ENCODE measurements around the gene SCRN1. TPM values are rescaled to one million over a fixed set of nuclear protein-coding genes. Genes with fewer than 3 reads are reported as not detected.

The SCRN1 gene
- total RNA-seq, 1 donor from 2014 or later, result 3.1 TPM

DNA sequence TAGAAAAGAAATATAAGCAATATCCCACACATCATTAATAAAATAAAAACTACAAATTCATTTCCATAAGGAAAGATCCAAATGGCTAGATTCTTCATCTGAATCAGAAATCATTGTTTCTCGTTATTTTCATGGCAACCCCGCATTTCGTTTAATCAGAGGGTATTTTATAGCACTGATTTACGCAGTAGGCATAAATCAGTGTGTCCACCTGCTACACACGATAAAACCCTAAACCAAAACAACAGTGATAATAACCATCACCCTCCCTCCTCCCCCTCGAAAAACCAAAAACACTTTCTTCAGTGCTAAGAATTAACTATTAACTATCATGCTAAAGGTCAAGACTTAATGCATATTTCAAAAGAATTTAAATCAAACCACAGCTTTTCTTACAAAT lies 20.4 kb upstream of the SCRN1 start:
- DNase-seq (ENCODE audit: low spot score) (no peak), ATAC-seq (no peak)

DNA sequence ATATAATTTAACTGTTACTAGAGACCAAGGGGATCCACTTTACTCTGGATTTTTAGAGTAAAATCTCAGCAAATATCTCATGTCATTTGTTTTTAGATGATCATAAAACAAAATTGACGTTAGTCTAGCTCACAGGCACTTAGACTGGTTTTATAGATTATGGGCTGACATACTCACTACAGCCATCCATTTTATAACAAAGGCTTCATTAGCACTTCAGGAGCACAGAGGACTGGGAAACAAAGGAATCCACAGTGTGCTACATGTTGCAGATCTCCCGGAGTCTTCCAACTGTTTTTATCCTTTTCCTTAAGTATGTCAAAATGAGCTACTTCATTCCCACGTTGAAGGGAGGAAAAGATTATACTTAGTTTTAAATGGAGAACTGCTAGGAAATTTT lies 15.9 kb upstream of the SCRN1 start:
- DNase-seq (ENCODE audit: low spot score) (no peak), ATAC-seq (no peak)

DNA sequence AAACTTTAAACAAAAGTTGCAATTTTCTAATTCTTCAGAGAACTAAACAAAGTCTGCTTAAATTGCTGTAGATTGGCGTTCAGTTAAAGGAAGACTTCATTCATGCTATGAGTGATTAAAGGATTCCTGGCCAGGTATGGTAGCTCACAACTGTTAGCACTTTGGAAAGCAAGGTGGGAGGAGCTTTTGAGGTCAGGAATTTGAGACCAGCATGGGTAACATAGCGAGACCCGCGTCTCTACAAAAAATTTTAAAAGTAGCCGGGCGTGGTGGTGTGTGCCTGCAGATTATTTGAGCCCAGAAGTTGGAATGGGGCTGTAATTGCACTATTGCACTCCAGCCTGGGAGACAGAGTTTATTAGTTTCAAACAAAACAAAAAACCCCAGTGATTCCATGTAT lies 13.5 kb upstream of the SCRN1 start:
- ATAC-seq (no peak), DNase-seq (ENCODE audit: low spot score) (no peak)

GRCh38 chr7:30001998-30002397 lies 12.4 kb upstream of the SCRN1 start:
- no peak for DNase-seq (ENCODE audit: low spot score)
- ATAC-seq, result no peak

GRCh38 chr7:29998489-29998888 lies 8.9 kb upstream of the SCRN1 start:
- no peak for ATAC-seq
- no peak for DNase-seq (ENCODE audit: low spot score)

DNA sequence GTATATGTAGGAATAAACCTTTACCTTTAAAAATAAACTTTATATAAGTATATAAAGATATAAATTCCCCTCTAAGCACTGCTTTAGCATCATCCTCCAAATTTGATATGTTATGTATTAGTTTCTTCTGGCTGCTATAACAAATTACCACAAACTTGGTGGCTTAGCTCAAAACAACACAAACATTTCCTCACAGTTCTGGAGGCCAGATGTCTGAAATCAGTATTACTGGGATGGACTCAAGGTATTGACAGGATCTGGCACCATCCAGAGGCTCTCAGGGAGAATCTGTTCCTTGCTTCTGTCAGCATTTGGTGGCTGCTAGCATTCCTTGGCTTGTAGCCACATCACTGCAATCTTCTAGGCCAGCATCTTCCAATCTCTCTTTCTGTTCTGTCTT lies 6.7 kb upstream of the SCRN1 start:
- DNase-seq (ENCODE audit: low spot score) (no peak), ATAC-seq (no peak)

GRCh38 chr7:29995652-29996051 lies 6.1 kb upstream of the SCRN1 start:
- no peak for ATAC-seq
- no peak for DNase-seq (ENCODE audit: low spot score)

DNA sequence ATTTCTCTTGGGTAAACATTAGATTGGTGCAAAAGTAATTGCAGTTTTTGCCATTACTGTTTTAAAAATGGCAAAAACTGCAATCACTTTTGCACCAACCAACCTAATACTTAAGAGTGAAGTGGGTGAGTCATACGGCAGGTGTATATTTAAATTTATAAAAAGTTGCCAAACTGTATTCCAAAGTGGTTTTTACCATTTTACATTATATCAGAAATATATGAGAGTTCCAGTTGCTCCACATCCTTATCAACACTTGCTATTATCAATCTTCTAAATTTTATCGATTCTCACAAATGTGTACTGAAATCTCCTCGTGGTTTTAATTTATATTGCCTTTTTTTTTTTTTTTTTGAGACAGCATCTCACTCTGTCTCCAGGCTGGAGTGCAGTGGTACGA lies 3.5 kb upstream of the SCRN1 start:
- DNase-seq (ENCODE audit: low spot score) (no peak), ATAC-seq (no peak)

DNA sequence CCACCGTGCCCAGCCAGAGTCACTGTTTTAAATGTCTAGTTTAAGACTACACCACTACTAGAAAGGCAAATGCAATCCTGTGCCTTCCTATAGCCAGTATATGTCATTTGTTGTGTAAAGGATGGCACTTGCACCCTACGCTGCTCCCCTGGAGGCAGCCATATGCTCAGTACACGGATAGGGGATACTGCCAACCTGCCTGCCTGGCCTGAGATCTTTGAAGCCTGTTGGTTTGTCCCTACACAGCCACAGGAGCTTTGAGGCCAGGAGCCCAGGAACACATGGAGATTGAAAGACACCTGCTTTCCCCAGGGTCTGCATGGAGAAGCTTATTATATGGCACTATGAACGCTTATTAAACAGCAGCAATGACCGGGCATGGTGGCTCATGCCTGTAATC lies 2.3 kb upstream of the SCRN1 start:
- no peak for ATAC-seq

DNA sequence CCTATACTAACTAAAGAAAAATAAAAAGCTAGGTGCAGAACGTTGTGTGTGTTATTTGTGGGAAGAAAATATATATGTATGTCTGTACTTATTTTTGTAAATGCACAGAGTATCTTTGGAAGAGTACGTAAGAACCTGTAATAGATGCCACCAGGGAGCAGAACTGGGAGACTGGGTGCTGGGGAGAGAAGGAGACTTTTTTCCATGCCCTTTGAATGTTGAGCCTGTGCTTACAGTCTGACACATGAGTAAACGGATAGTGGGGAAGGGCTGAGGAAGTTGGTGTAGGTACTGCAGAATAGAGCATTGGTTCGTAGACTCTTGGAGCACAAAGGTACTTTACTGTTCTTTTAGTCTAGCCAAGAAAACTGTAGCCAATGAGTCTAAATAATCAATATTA lies 1.3 kb upstream of the SCRN1 start:
- DNase-seq (ENCODE audit: low spot score), result no peak
- ATAC-seq, result no peak

More for the DNA sequence above, 2.3 kb upstream of the SCRN1 start:
- no peak for DNase-seq (ENCODE audit: low spot score)

DNA sequence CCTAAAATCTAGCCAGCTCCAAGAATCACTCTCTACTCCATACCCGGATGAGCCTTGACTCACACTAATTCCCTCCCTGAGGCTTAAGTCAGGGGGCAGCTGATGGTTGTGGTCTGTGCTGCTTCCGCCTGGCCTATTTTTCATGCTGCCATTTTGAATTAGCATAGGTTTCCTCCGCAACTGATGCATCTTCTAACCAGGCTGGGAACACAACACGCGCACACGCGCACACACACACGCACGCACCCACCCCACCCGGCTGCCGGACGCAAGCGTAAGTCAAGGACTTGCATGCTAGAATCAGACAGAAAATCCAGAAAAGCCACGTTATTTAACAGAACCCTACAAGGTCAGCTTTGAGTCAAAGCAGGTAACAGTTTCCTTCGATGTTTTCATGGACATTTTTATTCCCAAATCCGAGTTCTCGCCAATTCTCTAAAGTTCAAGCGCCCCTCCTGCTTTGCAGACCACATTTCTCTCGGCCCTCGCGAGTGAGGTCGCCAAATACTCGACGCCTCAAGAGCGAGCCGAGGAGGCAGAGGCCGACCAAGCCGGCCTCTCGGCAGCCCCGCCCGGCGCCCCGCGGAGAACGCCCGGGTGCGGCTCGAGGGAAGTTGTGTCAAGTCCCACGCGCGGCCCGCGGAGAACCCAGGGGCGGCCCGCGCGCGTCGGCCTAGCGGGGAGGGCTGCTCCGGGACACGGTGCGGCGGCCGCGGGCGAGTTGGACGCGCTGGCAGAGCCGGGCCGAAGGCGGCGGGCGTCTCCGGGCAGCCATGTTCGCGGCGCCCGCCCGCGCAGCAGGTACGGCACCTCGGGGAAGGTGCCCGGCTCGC lies 961 bp downstream of the SCRN1 start:
- DNase-seq (ENCODE audit: low spot score) (no peak), ATAC-seq (peak; percentile 75)

DNA sequence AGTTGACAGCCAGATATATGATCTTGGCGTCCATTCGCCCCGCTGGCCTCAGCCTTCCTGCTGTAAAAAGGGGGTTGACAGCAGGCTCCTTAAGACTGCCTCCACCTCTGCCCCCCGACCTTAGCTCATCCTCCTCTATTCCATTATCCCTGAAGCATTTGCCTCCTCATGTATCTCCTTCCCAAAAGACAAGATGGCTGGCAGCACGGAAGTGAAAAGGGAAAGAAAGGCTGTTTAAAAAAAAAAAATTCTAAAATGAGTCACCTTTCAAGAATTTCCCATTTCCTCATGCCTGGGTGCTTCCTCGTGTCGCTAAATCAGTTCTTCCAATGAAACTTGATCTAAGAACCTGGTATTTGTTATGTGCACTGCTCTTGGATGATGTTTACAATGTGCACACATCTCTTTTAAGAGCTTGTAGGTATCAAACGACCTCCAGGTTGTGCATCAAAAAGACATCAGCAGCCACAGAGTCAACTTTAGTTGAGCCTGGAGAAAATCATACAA lies 1.7 kb downstream of the SCRN1 start:
- ATAC-seq, result no peak

GRCh38 chr7:29987083-29987482 lies 2.5 kb downstream of the SCRN1 start:
- DNase-seq (ENCODE audit: low spot score), result no peak
- no peak for ATAC-seq

More for the DNA sequence above, 1.7 kb downstream of the SCRN1 start:
- DNase-seq (ENCODE audit: low spot score), result no peak

DNA sequence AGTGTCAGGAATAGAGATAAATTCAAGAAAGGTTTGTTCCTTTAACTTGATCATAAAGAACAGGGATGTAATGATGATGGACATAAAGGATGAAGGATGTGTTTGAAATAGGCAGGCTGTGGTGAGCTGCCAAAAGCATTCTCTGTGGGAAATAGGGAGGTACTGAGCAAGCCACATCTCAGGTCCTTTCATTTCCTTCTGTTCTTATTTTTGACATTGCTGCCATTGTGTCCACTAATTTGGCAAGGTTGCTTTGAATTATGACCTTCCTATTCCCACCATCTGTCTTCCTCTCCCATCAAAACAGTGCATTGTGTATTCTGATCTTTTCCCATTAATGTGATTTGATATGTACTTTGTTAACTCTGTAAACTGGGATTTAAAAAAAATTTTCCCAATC lies 9.4 kb downstream of the SCRN1 start:
- ATAC-seq (no peak), DNase-seq (ENCODE audit: low spot score) (no peak)

GRCh38 chr7:29977886-29978651 lies 11.5 kb downstream of the SCRN1 start:
- ATAC-seq (no peak), DNase-seq (ENCODE audit: low spot score) (no peak)

DNA sequence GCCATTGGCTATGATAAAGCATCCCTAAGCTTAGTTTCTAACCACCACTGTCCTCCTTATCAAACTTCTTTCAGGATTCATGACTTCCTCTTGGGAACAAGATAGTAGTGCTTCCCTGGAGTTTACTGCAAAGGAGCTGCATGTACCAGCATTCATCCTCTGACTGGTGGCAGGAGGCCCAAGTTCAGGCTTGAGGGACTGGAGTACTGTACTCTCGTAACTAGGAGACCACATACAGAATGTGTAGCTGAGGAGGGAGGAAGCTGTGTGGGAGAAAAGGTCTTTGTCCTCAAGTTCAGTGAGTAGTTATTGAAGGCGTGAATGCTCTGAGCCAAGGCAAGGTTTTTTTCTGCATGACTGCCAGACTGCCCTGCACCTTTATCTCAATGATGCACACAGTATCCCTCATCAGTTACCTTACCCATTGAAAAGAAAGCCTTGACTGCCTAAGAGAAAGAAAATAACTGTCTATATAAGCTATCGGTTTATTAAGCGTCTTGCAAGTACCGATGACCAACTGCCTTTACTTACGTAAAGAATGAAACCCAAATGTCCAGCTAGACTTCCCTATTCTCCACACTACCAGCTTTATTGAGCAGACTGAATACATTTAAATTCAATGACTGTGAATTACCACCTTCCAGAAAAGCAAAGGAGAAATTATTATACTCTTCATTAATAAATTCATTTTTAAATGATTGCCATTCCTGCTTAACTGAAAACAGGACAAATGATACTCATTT lies 12.8 kb downstream of the SCRN1 start:
- peak; percentile 51 for ATAC-seq
- no peak for DNase-seq (ENCODE audit: low spot score)

- no peak for ATAC-seq
- DNase-seq (ENCODE audit: low spot score), result no peak
These were observed 13.3 kb downstream of the SCRN1 start for GRCh38 chr7:29976266-29976665.

GRCh38 chr7:29975561-29975960 lies 14.0 kb downstream of the SCRN1 start:
- DNase-seq (ENCODE audit: low spot score), result no peak
- no peak for ATAC-seq

- ATAC-seq (no peak), DNase-seq (ENCODE audit: low spot score) (no peak)
These were observed 15.3 kb downstream of the SCRN1 start for GRCh38 chr7:29974286-29974685.

DNA sequence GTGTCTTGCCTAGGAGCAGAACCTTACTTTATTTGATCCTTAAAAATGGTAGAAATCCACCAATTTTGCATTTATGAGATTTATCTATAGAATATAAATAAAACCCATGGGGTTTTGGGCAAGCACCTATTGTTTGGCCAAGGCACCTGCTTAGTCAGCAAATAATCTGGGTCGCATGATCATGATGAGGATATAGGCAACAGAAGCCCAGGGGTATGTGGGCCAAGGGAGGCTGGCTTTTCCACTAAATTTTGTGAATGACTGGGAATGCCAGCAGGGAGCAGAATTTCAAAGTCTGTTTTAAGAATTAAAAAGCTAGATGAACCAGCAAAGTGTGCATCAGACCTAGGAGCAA lies 17.3 kb downstream of the SCRN1 start:
- DNase-seq (ENCODE audit: low spot score), result no peak
- no peak for ATAC-seq

DNA sequence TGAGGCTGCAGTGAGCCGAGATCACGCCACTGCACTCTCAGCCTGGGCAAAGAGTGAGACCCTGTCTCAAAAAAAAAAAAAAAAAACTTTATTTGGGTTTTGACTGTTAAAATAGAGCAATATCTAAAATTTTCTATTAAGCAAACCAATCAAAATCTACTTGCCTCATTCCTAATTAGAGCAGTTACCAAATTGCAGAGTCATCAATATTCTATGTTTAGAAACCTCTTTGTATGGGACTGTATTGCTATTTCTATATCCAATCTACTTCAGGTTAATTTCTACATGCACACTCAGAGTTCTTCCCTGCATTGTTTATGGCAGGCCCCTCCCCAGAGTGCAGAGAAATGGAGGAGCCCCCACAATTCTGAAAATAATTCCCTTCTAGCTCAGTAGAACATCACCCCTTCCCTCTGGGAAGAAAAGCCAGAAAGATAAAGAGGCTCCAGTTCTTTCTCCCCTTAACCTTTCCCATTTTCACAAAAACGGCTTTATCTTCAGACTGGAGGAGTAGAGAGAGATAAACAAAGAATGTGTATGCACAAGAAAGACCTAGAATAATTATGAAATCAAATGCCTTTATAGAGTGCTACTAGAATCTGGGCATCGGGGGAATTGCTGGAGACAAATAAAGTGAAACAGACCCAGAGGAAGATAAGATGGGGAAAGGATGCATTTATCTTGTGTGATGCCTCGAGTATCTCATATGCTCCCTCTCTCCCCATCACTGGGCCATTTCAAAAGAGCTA lies 17.9 kb downstream of the SCRN1 start:
- no peak for ATAC-seq
- DNase-seq (ENCODE audit: low spot score), result no peak
